Measurements from ENCODE around the gene GRIK4. TPM values are rescaled to one million over a fixed set of nuclear protein-coding genes. Genes with fewer than 3 reads are reported as not detected.

The GRIK4 gene
- total RNA-seq, 2 experiments from 2014 or later: not detected

DNA sequence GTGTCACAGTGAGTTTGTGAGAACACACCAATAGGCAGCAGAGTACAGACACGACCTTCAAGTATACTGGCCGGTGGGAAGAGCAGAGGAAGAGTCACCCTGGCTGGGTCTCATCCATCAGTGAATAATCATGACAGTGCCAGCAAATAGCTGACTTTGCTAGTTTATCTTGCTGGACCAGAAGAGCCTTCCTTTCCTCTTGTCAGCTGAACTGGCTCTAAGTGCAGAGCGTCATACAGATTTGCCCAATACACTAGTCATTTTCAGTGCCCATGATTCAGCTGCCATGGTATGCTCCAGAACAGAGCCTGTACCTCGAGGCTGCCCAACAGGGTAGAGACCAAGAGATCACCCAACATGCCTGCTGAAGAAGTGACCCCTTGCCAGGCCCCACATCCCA, 429.5 kb downstream of the GRIK4 start:
- CTCF ChIA-PET: interaction anchor here (1.4 to 1.5 kb wide), 2 partner anchors 11 to 253 kb away, joined by 3 to 4 read pairs; no protein-coding TSS in a partner anchor

DNA sequence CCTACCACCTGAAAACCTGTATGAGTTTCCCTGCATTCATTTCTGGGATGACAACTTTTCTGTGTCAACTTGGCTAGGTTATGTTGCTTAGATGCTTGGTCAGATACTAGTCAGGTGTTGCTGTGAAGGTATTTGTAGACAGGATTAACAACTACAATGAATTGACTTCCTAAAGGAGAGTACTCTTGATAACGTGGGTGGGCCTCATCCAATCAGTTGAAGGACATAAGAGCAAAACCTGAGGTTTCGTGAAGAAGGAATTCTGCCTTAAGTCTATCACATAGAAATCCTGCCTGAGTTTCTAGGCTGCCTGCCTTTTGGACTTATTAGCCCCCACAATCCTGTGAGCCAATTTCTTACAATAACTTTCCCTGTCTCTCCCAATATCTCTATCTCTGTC, 431.2 kb downstream of the GRIK4 start:
- CTCF ChIA-PET: interaction anchor here (1.5 kb wide), 1 partner anchor 252 kb away, joined by 3 read pairs; no protein-coding TSS in a partner anchor
- DNase-seq (no peak), ATAC-seq (no peak)
- H3K4me3 Mint-ChIP-seq: no peak overlapping the region
- no peak overlapping the region for H3K27ac Mint-ChIP-seq
- no peaks in the 10 kb centered on the region for H3K36me3 Mint-ChIP-seq (ENCODE audit: low read depth)
- peaks cover 8% of the 10 kb centered on the region for H3K9me3 Mint-ChIP-seq
- TF ChIP-seq, protein P1, sequence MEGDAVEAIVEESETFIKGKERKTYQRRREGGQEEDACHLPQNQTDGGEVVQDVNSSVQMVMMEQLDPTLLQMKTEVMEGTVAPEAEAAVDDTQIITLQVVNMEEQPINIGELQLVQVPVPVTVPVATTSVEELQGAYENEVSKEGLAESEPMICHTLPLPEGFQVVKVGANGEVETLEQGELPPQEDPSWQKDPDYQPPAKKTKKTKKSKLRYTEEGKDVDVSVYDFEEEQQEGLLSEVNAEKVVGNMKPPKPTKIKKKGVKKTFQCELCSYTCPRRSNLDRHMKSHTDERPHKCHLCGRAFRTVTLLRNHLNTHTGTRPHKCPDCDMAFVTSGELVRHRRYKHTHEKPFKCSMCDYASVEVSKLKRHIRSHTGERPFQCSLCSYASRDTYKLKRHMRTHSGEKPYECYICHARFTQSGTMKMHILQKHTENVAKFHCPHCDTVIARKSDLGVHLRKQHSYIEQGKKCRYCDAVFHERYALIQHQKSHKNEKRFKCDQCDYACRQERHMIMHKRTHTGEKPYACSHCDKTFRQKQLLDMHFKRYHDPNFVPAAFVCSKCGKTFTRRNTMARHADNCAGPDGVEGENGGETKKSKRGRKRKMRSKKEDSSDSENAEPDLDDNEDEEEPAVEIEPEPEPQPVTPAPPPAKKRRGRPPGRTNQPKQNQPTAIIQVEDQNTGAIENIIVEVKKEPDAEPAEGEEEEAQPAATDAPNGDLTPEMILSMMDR (IDR thresholded peaks at IDR 0.05): no peak
- intact Hi-C loops (cut with micrococcal nuclease): no loop called here
- H3K27me3 Mint-ChIP-seq: peaks cover 15% of the 10 kb centered on the region
- H3K4me1 Mint-ChIP-seq (ENCODE audit: low read depth): no peaks in the 10 kb centered on the region
- POLR2A ChIA-PET: no interaction called here

More for the DNA sequence above, 429.5 kb downstream of the GRIK4 start:
- POLR2A ChIA-PET: no interaction called here
- H3K27me3 Mint-ChIP-seq: peaks cover 17% of the 10 kb centered on the region
- H3K27ac Mint-ChIP-seq: no peak overlapping the region
- H3K4me3 Mint-ChIP-seq: no peak overlapping the region
- TF ChIP-seq, protein P1 (IDR thresholded peaks at IDR 0.05): no peak
- H3K36me3 Mint-ChIP-seq (ENCODE audit: low read depth): no peaks in the 10 kb centered on the region
- intact Hi-C loops (cut with micrococcal nuclease): no loop called here
- H3K9me3 Mint-ChIP-seq: peaks cover 8% of the 10 kb centered on the region
- no peak for DNase-seq
- H3K4me1 Mint-ChIP-seq (ENCODE audit: low read depth): no peaks in the 10 kb centered on the region
- ATAC-seq: no peak

DNA sequence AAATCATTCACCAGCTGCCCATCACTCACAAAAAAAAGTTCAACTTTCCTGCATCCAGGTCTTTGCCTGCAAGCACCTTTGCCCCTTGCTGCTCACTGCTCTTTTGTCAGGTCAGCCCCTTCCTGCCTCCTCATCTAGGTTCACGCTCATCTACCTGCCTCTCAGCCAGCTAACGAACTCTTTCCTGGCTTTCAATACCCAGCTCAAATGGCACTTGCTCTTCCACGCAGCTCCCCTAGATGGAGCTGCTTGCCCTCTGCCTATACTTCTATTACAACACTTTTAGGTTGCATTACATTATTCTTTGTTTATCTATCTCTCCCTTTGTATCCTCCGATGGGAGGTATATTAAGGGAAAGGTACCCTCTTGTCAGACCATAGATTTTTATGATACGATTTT, 433.5 kb downstream of the GRIK4 start:
- ChIA-PET POLR2A (no interaction called here), CTCF (interaction anchor here (0.9 to 1.3 kb wide), 3 partner anchors 15 to 250 kb away, joined by 4 to 7 read pairs (median 6); no protein-coding TSS in a partner anchor)
- intact Hi-C loops (cut with micrococcal nuclease): no loop called here
- H3K9me3 Mint-ChIP-seq: peaks cover 8% of the 10 kb centered on the region
- TF ChIP-seq, protein P1 (IDR thresholded peaks at IDR 0.05): peak; percentile 44
- H3K4me1 Mint-ChIP-seq (ENCODE audit: low read depth): no peaks in the 10 kb centered on the region
- H3K4me3 Mint-ChIP-seq: no peak overlapping the region
- peaks cover 8% of the 10 kb centered on the region for H3K27me3 Mint-ChIP-seq
- no peak for ATAC-seq
- no peaks in the 10 kb centered on the region for H3K36me3 Mint-ChIP-seq (ENCODE audit: low read depth)
- DNase-seq: no peak
- no peak overlapping the region for H3K27ac Mint-ChIP-seq

DNA sequence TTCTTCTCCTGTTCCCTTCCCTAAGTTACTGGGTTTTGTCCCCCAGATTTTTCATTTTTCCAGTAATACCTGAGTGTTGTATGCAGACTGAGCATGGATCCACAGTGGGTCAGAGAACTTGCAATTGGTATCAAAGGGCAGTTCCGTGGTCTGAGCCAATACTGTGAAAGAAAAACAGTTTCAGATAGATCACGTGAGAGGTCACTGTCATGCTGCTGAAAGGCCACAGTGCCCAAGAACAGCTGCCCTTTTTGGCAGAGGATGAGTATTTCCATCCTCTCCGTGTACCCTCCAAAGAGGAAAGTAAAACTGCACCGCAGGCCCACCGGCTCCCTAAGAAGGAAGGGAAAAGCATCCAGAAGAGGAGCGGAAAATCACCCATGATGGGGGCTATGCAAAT, 439.3 kb downstream of the GRIK4 start:
- peaks cover 5% of the 10 kb centered on the region for H3K4me1 Mint-ChIP-seq (ENCODE audit: low read depth)
- no peak overlapping the region for H3K4me3 Mint-ChIP-seq
- TF ChIP-seq, protein P1 (IDR thresholded peaks at IDR 0.05): no peak
- H3K27ac Mint-ChIP-seq: no peak overlapping the region
- POLR2A ChIA-PET: no interaction called here
- no peak for DNase-seq
- H3K27me3 Mint-ChIP-seq: peaks cover 16% of the 10 kb centered on the region
- intact Hi-C loops (cut with micrococcal nuclease): loop anchor here (10.0 kb wide), 1 partner anchor 436 kb away; the partner anchor contains the start of gene GRIK4
- H3K9me3 Mint-ChIP-seq: no peaks in the 10 kb centered on the region
- H3K36me3 Mint-ChIP-seq (ENCODE audit: low read depth): no peaks in the 10 kb centered on the region
- CTCF ChIA-PET: interaction anchor here (0.6 to 2.7 kb wide), 3 partner anchors 21 to 244 kb away, joined by 4 to 8 read pairs (median 5); no protein-coding TSS in a partner anchor
- no peak for ATAC-seq
